RCC 7860 (cell line): ENCODE measurements around the gene TOLLIP.
"Not testable (repeated sequence)": the region's sequence is repeated elsewhere in the genome, so short reads cannot be mapped to it uniquely, and the experiment has no call there.

Experiments used
- DNase-seq: peaks from one replicate; pipeline ENCODE4 v3.0.0-alpha.2; 2015; ENCODE audit warnings: low spot score
- FAIRE-seq: peaks from 2 replicates; lab custom pipeline; 2012; peaks lifted over from hg19 to GRCh38; lab: Jason Lieb, UNC

Gene TOLLIP

DNA sequence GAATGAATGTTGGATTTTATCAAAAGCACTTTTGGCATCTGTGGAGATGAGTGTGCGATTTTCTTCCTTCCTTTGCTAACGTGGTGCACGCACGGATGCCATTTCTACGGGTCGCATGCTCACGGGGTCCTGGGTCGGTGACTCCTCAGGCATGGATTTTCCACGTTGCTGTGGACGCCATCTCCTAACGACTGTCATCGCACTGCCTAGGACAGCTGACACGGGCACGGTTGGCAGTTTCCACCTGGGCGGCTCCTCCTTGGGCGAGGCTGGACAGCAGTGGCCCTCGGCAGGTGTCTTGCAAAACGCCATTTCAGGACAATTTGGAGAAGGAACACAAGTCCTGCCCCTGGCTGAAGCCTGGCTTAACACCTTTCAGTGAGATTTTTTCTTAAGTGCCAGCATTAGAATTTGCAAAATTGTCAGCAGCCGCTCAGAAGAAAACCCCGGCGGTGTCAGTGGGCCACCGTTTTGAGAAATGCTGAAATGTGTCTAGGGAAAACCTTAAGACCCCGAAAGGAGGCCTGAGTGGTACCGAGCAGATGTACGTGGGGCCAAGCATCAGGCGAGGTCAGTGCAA is 34.7 kb upstream of the TOLLIP start:
- no peak for FAIRE-seq

DNA sequence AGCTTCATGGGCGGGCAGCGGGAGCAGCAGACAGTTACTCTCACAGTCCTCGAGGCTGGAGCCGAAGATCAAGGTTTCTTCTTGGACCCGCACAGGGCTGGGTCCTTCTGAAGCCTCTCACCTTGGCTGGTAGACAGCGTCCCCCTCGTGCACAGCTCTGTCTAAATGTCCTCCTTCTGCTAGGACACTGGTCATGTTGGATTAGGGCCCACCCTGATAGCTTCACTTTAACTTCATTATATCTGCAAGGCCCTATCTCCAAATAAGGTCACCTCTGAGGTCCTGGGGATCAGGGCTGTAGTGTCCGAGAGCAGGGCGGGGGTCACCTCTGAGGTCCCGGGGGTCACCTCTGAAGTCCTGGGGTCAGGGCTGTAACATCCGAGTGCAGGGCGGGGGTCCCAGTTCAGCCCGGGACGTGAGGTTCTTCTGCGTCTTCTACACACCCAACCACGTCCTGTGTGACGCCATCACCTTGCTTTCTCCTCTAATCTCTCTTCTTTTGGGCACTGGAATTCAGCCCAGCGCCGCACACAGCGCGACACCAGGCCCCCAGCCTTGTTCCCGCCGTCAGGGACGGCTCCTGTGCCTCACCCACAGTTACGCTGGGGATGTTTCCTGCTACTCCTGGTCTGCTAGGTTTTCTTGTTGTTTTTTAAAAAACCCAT is 34.1 kb upstream of the TOLLIP start:
- FAIRE-seq: no peak
- DNase-seq: no peak

More for the DNA sequence above, 34.7 kb upstream of the TOLLIP start:
- DNase-seq: no peak

DNA sequence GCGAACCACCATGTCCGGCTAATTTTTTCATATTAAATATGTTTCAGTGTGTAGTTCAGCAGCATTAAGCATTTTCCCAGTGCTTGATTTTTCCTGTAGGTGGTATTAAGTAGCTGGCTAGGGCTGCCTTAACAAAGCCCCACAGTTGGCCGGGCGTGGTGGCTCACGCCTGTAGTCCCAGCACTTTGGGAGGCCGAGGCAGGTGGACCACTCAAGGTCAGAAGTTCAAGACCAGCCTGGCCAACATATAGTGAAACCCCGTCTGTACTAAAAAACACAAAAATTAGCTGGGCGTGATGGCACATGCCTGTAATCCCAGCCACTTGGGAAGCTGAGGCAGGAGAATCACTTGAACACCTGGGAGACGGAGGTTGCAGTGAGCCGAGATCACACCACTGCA is 33.5 kb upstream of the TOLLIP start:
- DNase-seq: no peak
- FAIRE-seq: no peak

DNA sequence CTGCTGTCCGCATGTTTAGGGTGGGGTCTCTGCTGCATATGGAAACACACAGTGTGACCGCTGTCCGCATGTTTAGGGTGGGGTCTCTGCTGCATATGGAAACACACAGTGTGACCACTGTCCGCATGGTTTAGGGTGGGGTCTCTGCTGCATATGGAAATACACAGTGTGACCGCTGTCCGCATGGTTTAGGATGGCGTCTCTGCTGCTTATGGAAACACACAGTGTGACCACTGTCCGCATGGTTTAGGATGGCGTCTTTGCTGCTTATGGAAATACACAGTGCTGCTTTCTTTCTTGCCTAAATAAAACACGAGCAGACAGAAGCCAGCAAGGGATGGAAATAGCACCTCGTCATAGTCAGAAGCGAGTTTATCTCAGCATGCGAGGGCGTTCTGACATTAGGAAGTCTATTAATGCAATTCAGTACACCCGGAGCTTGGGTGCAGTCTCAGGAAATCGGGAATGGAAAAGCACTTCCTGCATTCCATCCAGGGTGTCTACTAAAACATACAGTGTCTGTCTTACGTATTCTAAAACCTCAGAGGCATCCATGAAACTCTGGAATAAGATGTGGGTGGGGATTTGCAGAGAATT is 32.6 kb upstream of the TOLLIP start:
- FAIRE-seq (no peak), DNase-seq (no peak)

DNA sequence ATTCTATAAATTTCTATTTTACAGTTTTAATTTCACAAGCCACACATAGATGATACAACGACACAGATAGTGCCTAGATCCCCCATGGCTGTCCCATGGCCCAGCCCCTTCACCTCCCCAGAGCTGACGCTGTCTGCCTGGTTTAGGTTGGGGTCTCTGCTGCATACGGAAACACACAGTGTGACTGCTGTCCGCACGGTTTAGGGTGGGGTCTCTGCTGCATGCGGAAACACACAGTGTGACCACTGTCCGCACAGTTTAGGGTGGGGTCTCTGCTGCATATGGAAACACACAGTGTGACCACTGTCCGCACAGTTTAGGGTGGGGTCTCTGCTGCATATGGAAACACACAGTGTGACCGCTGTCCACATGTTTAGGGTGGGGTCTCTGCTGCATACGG is 31.8 kb upstream of the TOLLIP start:
- not testable (repeated sequence) for DNase-seq

DNA sequence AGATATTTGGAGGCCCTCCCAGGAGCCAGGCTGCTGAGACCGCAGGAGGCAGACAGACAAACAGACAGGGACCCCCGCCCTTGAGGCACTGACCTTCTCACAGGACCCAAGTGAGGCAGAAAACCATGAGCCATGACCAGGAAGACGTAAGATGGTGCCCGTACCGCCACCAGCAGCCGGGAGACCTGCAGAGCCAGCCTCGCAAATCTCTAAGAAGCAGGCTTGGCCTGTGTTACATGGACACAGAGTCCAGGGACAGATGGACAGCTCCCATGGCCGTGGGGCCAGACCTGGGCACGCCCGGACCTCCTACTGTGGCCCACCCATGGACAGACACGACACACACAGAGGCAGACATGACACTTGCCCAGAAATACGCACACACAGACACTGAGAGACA is 30.7 kb upstream of the TOLLIP start:
- no peak for DNase-seq
- no peak for FAIRE-seq

More for the DNA sequence above, 31.8 kb upstream of the TOLLIP start:
- not testable (repeated sequence) for FAIRE-seq

DNA sequence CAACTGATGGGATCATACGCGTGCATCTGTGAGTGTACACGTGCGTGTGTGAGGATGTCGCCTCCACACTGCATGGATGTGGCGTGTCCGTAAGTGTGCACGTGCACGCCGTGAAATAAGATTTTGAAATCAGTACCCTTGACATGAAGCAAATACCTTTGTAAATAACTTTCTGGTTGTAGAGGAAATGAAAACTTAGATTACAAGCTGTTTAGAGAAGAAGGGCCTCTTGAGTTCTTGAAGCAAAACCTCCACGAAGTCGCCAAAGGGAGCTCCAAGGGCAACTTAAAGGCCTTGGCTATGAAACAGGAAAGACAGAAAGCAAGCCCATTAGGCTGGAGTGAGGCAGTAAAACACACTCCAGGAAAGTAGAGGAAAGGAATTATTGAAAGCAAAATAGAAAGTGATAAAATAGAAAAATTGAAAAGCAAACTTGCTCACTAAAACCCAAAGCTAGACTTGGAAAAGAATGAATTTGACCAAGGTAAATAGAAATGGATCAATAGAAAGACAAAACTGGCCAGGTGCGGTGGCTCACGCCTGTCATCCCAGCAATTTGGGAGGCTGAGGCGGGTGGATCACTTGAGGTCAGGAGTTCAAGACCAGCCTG is 29.7 kb upstream of the TOLLIP start:
- no peak for DNase-seq
- no peak for FAIRE-seq

DNA sequence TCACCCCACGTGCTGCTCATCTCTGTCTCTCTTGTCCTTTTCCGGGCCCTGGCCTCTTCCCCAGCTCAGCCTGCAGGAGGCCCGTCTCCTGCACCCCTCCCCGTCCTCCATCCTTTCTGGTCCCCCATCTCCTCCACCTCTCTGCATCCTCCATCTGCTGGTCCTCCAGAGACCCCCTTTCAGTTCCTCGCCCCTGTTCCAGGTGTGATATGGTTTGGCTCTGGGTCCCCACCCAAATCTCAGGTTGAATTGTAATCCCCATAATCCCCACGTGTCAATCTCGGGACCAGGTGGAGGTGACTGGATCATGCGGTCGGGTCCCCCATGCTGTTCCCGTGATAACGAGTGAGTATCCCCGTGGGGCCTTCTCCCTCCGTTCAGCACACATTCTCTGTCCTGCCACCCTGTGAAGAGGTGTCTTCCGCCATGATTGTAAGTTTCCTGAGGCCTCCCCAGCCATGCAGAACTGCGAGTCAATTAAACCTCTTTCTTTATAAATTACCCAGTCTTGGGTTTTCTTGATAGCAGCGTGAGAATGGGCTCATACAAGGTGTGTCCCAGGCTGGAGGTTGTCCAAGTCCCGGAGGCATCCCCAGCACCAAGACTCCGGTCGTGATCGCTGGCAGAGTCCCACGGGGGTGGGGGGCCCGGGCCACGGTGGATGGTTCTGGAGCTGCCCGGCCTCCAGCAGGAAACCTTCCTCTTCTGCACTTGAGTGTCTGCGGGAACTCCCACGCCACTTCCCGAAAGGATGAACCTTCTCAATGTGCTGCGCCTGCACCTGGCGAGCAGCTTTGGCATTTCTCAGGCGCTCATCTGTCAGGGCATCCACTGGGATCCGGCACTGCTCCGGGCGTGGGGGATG is 29.0 kb upstream of the TOLLIP start:
- no peak for FAIRE-seq
- DNase-seq: no peak

DNA sequence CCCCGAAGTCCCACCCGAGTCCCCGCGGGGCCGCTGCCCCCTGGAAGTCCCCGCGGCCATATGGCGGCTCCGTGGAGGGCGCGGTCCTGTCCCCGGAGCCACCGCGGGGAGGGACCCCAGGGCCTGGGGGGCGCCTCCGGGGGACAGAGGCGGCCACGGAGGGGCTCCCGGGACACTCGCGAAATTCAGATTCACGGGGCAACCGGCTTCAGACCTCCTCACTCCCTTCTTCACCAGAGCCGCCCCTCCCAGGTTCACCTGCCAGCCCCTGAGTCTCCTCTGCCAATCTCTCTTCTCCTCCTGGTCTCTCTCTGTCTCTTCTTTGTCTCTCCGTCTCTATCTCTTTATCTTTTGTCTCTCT is 28.2 kb upstream of the TOLLIP start:
- FAIRE-seq: no peak

DNA sequence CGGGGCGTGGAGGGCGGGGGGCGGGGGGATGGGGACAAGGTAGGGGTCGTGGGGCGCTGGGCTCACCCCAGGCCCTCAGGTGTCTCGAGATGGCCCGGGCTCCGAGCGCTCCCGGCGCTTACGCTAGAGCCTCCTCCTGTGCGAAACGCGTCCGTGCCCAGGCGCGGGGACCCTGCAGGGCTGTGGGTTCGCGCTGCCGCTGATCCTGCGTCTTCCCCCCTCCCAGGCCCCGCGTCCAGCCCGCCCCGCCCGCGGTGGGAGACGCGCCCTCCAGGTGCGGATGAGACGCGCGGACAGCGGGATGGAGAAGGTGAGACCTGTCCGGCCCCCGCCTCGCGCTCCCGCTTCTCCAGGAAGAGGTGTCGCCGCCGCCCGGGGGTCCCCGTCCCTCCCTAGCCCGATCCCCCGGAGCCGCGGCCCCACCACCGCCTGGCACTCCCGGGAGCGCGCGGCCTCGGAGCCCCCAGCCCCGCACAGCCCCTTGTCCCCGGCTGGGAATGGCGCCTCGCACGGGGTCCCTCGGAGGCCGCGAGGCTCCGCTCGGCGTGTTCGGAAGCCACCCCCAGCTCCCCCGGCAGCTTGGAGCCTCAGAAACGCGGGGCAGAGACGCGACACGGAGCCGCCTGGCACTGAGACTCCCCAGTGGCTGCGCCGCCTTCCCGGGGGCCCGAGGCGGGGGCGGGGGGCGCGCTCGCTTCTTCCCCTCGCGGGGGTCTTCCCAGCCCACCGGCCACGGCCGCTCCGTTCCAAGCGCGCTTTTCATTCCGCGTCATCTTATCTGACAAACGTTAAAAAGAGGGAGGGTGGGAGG is 27.6 kb upstream of the TOLLIP start:
- FAIRE-seq: no peak
- DNase-seq: no peak

More for the DNA sequence above, 28.2 kb upstream of the TOLLIP start:
- DNase-seq: no peak

DNA sequence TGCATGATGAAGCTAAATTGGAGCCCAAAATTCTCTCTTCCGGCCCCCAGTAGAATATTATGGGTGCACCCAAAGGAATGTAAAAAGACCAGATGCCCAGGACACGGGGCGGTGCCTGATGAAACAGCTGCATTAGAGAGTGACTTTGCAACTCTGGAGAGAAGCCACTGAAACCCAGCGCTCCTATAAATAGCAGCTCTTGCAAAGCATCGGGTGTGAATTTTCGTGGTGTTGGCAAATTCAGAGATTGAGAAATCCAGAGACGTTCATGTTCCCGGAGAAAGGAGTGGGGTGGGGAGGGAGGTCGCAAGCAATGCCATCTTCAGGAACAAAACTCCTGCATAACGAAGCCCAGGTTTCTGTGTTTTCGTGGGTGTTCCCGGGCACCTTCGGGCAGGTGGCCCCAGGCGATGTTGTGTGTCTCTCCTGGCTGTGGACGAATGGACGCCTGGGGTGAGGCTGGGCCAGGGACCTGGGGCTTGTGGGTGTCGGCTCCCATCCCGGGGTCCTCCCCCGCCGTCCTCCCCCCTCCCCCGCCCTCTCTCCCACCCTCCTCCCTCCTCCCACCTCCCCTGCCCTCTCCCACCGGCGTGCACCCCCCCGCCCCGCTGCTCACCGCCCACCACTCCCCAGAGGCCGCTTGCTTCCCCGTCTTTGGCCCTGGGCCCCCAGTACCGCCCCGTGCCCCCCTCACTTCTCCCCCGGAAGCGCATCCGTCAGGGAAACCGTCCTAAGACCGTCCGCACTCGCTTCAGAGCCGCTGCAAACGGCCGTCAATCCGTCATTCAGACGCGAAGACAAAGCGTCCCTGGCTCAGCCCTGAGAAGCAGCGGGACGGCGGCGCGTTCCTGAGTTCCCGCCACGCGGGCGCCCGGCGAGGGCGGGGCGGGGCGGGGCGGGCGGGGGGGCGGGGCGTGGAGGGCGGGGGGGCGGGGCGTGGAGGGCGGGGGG is 26.7 kb upstream of the TOLLIP start:
- DNase-seq (no peak), FAIRE-seq (no peak)

DNA sequence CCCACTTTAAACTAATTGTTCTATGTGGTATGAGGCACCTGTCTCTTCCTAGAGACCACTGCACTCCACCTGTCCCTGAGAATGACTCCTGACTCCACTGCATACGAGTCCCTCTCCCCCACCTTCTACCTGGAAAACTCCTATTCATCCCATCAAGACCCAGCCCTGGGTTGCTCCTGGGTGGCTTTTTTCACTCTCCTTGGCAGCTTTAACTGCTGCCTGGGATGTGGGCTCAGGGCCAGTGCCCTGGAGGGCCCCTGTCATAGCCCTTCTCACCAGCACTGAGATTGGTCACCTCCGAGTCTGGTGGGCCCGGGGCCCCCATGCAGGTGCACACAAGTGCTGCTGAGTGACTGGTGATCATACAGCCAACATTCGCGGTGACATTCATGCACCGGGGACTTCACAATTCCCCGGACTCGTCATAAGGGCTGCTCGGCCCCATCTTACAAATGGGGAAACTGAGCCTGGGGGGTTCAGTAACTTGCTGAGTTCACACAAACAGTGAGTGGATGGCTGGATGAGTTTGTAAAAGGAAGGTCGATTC is 25.9 kb upstream of the TOLLIP start:
- FAIRE-seq (no peak), DNase-seq (no peak)

DNA sequence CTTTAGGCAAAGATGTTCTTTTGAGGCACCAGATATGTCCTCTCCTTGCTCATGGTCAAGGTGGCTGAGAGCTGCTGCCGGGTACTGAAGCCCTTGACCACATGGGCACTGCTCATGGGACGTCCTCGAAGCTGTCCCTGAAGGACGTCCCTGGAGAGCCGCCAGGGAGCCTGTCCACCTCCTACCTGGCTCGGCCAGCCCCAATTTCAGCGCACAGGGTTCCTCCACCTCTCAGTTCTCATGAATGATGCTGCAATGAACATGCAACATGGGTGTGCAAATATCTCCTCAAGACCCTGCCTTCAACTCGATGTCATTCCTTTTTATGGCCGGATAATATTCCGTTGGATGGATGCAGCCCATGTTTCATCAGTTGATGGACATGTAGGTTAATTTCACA is 24.4 kb upstream of the TOLLIP start:
- FAIRE-seq: no peak
- DNase-seq: no peak

DNA sequence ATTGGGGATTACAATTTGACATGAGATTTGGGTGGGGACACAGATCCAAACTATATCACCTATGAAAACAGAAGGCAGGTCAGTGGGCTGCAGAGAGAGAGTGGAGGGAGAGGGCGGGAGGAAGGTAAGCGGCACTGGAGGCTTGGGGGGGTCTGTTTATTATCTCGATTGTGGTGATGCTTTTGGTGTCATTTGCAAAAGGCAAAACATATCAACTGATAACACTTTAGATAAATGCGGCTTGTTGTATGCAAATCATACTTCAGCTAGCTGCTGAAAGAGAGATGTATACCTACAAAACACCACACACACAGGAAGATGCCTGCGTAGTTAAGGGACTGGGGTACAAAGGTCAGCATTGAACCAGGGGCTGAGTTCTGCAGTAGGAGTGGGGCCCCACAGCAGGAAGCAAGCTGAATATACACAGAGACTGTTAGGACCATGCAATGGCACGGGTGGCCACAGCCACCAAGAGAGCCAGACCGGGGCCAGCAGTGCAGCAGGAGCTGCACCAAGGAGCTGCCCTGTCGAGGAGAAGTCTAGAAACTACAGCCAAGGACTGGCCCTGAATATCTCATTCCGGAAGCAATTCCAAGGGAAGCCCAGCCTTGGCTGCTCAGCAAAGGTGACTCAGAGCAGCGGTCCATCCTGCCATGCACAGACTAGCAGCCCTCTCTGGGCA is 23.8 kb upstream of the TOLLIP start:
- FAIRE-seq: no peak
- DNase-seq: no peak

DNA sequence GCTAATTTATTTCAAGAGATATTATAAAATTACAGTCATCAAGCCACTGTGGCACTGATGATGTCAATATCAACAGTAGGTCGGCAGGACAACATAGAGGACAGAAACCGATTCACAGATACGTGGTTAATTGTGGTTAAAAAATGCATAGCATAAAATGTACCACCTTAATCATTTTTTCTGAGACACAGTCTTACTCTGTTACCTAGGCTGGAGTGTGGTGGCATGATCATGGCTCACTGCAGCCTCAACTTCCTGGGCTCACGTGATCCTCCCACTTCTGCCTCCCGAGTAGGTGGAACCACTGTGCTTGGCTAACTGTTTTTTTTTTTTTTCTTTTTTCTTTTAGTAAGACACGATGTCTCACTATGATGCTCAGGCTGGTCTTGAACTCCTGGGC is 21.0 kb upstream of the TOLLIP start:
- no peak for FAIRE-seq

DNA sequence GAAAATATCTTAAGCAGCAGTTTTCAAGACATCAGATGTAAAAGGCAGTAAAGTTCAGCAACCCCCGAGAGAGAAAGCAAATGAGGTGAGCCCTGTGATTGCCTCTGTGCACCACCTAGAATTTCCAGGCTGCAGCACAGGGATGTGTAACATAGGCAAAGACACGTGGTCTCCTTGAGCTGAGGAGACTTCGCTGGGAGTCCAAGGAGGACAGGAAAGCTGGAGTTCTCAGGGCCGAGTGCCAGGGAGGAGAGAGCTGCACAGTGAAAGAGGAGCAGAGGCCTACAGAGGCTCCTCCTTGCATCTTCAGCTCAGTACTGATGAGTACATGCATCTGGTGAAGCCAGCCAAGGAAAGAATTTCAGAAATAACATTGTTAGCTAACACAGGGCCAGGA is 17.6 kb upstream of the TOLLIP start:
- no peak for FAIRE-seq
- DNase-seq: no peak

More for the DNA sequence above, 21.0 kb upstream of the TOLLIP start:
- no peak for DNase-seq

DNA sequence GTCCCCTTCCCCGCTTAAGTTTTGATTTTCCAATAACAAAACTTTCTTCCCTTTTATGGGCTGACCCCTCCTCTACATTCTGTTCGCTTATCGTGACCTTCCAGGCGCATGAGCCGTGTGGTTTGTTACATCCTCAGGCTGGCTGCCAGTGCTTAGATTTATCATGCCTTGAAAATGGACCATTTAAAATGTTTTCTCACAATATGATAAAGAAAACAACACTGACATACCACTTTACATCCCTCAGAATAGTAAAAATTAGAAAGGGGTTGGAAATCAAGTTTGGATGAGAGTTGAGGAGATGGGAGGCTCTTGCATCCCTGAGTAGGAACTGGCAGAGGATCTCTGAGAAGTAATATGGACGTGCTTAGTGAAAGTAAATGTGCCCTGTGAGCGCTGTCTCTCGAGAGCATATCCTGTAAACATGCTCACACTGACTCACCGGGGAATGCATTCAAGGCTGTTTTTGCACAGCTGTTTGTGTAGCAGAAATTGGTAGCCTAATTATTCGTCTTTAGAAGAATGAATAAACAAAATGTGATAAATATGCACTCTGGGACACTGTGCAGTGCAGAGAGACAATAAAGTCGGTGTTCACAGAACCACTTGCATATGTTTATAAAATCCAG is 17.1 kb upstream of the TOLLIP start:
- FAIRE-seq (no peak), DNase-seq (no peak)

DNA sequence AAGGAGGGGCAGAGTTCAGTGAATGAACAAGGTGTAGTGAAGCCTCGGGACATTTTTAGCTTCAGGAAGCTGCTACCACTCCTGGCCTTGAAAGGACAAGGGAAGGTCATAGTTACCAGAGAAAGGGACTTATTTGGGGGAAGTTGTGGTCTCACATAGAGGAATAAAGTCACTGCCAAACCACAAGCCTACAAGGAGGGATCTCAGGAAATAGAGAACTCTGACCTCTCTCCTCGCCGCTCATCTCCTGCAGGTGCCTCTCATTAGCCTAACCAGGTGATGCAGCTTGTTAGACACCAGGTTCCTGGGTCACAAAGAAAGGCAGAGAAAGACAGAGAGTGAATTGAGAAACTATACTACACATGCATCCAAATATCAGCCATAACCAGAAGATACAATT is 14.3 kb upstream of the TOLLIP start:
- DNase-seq: no peak
- FAIRE-seq: no peak
